GM21737 (cell line): ENCODE results near the gene GRIN3B.

Experiments used
- ATAC-seq: cut with Tn5 transposase; IDR thresholded peaks from one replicate; pipeline ENCODE4 v1.9.1; 2021; ENCODE audit warnings: mild to moderate bottlenecking, moderate library complexity; ENCODE audit not compliant: unreplicated experiment

The GRIN3B gene

DNA sequence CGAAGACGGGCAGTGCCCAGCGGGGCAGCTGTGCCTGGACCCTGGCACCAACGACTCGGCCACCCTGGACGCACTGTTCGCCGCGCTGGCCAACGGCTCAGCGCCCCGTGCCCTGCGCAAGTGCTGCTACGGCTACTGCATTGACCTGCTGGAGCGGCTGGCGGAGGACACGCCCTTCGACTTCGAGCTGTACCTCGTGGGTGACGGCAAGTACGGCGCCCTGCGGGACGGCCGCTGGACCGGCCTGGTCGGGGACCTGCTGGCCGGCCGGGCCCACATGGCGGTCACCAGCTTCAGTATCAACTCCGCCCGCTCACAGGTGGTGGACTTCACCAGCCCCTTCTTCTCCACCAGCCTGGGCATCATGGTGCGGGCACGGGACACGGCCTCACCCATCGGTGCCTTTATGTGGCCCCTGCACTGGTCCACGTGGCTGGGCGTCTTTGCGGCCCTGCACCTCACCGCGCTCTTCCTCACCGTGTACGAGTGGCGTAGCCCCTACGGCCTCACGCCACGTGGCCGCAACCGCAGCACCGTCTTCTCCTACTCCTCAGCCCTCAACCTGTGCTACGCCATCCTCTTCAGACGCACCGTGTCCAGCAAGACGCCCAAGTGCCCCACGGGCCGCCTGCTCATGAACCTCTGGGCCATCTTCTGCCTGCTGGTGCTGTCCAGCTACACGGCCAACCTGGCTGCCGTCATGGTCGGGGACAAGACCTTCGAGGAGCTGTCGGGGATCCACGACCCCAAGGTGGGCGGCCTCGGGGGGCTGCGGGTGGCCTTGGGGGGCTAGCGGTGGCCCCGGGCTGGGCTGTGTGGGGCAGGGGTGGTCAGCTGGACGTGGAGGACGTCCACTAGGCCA lies 4.8 kb downstream of the GRIN3B start:
- no peak for ATAC-seq

DNA sequence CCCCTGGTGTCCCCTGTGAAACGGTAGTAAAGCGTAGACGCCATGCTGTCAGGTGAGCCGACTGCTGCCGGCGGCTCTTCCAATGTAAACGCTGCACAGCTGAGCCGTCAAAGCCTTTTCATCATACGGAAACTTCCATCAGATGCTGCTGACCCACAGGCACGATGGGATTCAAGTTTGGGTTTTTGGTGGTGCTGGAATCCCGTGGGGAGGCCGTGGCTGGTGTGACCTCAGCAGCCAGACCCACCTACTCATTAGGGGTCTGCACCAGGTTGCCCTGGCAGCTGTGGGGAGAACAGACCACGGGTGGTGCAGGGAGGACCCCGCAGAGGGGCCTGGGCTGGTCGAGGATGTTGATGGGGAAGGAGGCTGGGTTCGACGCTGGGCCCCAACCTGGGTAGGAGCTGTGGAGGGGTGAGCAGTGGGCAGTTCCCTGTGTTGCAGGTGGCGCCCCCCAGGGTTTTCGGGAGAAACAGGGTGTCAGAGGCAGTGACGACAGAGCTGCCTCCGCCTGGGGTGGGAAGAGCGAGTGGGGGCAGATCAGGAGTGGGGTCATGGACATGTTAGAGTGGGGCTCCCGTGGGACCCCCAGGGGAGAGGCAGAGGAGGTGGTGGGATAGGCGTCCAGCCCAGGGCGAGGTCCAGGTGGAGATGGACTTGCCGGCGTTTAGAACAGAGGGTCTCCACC lies 6.6 kb downstream of the GRIN3B start:
- no peak for ATAC-seq

DNA sequence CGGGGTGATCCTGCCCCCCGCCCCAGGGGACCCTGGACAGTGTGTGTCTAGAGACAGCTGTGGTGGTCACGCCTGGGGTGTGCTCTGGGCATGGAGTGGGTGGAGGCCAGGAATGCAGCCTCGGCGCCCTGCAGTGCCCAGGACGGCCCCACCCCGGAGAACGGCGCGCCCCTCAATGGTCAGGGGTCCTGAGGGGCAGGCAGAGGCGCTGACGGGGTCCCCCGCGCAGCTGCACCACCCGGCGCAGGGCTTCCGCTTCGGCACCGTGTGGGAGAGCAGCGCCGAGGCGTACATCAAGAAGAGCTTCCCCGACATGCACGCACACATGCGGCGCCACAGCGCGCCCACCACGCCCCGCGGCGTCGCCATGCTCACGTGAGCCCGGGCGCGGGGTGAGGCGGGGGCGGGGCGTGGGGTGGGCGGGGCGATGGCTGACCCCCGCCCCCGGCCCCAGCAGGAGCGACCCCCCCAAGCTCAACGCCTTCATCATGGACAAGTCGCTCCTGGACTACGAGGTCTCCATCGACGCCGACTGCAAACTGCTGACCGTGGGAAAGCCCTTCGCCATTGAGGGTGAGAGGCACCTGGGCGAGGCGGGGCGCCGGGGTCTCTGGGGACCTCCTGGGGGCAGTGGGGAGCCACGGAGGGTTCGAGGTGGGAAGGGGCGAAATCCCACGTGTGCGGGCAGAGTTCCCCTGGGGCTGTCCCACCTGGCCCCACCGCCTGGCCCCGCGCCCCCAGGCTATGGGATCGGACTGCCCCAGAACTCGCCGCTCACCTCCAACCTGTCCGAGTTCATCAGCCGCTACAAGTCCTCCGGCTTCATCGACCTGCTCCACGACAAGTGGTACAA lies 7.4 kb downstream of the GRIN3B start:
- ATAC-seq = no peak

- ATAC-seq = no peak
Measured at GRCh38 chr19:1008268-1009040, 8.2 kb downstream of the GRIN3B start.

DNA sequence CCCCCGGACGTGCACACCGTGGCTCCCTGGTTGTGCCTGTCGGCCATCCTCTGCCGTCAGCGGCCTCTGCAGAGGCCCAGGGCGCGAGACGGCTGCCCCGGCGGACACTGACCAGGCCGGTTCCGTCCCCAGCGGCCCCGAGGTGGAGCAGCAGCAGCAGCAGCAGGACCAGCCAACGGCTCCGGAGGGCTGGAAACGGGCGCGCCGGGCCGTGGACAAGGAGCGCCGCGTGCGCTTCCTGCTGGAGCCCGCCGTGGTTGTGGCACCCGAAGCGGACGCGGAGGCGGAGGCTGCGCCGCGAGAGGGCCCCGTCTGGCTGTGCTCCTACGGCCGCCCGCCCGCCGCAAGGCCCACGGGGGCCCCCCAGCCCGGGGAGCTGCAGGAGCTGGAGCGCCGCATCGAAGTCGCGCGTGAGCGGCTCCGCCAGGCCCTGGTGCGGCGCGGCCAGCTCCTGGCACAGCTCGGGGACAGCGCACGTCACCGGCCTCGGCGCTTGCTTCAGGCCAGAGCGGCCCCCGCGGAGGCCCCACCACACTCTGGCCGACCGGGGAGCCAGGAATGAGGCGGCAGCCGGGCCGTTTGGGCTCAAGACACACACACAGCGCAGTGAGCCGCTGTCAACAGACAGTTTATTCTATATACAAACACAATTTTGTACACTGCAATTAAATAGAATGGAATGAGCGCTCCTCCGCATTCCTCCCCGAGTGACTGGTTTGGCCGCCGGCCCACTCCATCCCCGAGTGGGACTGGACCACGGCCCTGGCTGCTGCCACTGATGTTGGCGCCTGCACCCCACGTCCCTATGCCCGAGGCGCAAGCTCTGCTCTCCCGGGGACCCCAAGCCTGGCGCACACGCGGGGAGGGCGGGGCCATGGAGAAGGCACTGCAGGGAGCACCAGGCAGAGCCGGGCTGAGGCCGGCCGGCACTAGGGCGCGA lies 9.1 kb downstream of the GRIN3B start:
- ATAC-seq = no peak

DNA sequence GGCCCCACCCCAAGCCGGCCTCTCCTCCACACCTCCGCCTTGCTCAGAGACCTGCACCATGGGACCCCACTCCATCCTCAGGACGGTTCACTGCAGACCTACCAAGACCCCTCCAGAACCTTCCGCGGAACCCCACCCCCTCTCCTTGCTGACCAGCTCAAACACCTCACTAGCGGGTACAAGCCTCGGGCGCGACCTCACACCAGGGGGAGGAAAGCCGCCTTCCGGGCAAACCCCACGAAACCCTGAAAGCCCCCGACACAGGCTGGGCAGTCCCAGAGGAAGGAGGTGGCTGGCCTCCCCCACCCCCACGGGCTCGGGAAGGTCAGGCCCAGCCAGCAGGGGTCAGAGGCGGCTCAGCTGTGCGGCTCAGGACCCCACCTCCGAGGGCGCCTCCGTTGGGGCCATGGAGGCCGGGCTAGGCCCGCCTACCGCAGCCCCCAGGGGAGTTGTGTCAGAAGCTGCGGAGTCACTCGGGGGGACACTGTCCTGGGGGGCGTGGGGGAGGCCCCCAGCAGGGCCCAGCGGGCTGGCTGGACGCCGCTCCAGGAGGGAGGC lies 9.8 kb downstream of the GRIN3B start:
- no peak for ATAC-seq

DNA sequence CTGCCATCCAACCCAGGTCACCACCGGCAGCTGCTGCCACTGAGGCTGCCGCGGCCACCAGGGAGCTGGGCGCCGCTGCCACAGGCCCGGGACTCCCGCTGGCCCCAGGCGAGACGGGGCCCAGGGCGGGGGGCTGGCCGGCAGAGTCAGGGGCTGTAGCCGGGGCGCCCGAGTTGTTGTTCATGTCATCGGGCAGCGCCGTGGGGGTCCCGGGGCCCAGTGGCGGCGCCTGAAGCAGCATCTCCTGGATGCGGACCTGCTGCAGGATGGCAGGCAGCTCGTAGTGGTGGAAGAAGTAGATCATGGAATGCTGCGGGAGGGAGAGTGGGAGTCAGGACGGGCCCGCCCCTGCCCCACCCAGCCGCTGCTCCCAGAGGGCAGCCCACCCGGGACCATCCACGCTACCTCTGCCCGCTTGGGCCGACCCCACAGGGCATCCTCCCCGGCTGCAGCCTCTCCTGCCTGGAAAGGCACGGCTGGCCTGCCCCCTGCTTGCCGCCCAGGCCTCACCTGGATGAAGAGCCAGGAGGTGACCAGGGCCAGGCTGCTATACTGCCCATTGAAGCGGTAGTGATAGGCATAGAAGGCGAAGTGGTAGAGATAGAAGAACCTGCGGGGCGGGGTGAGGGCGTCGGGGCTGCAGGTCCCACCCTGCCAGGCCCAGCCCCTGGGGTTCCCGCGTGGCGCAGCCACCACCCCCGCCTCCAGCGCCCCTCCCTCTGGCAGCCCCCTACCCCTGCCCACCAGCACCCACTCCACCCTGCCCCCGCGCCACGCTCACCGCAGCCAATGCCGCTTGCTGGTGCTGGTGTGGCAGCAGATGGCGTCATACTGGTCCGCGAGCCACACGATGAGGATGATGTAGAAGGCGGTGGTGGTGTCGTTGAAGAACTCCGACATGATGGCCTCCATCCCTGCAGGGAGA lies 10.6 kb downstream of the GRIN3B start:
- no peak for ATAC-seq

- ATAC-seq = no peak
Measured at GRCh38 chr19:1011831-1012333, 11.7 kb downstream of the GRIN3B start.

- ATAC-seq = no peak
Measured at GRCh38 chr19:1012334-1012733, 12.1 kb downstream of the GRIN3B start.

DNA sequence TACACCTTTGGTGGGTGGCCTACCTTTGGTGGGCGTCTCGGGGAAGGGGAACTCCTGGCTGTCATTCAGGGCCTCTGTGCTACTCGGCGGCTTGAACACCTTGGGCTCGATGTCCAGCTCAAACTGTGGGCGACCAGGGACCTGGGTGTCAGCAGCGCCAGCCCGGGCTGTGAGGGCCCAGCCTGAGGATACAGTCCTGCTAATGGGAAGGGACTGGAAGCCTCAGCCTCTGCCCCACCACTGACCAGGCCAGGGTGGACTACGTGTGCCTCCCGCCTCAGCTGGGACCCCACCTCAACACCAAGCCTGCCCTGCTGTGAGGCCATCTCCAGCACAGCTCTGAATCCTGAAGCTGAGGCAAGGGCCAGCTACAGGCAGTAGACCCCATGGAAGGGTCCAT lies 13.0 kb downstream of the GRIN3B start:
- no peak for ATAC-seq

- no peak for ATAC-seq
Measured at GRCh38 chr19:1014161-1015060, 14.2 kb downstream of the GRIN3B start.

DNA sequence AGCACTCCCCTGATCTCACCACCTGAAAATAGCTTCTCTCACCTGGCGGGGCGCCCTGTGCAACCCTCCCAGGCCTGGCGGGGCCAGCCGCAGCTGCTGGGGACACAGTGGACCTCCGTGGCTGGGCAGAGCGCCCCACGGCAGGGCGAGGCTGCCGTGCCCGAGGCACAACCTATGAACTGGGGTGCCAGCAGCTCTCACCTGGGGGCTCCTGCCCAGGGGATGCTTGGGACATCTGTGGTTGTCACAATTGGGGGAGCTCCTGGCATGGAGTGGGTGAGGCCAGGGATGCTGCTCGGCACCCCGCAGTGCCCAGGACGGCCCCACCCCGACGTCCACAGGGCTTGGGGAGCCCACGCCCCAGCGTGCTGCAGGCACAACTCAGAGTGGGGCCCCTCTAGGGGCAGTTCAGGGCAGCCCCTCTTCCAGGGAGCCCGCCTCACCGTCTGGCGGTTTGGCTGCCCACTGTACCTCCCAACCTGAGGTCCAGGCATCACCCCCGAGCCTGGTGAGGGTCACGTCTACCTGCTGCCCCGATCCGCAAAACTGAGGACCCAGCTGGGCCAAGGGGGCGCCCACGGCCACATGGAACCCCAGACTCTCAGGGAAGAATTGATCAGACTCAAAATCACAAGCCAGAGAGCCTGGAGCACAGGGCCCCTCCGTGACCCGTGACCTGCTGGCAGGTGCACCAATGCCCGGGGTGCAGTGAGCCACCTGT lies 15.0 kb downstream of the GRIN3B start:
- ATAC-seq = no peak

DNA sequence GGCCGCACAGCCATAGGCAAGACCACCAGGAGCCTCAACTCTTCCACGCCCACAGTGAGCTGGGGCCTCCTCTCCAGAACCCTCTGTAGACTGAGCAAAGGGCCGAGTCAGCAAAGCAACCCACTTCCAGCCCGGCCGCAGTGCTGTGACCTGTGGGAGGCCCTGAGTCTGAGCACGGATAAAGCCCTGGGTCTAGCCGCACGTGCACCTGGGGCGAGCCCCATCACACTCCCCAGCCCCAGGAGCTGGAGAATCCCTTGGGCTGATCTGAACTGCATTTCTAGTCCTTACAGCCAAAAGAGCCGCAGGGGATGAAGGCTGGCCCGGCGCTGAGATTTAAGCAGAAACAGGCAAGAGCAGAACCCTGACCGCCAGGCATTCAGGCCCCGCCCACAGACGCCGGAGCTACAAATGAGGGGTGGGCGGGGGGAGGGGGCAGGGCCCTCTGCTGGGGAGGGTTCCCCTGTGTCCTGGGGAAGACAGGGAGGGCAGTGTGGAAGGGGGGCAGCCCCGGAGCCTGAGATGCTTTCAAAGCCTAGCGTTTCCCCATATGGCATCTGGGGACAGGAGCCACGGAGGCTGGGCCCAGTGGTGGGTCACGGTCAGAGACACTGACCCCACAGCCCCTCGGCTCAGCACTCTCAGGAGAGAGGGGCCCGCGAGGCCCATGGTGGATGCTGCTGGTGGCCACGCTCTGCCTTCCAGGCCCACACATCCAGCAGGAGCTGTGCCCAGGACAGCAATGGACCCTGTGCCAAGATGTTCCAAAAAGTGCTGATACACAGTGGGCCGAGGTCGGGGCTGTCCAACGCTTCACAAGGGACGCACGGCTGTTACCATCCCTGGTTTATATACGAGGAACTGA lies 15.8 kb downstream of the GRIN3B start:
- no peak for ATAC-seq

DNA sequence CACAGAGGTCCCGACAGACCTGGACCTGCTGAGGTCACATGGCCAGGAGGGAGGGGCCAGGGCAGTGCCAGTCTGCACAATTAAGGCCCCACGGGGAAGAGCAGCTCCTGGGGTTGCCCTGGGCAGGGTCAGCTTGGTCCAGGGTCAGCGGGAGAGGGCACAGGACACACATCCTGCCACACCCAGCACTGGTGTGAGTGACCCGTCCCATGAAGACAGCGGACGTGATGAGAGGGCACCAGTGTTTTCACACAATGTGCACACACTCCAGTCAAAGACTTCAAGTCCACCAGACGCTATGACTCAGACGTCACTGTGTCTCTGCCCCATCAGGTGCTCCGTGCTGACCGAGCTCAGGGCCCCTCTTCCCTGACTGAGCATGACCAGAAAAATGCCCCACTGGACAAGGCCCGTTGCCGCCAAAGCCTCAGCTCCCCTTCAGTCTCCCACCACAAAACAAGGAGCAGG lies 16.5 kb downstream of the GRIN3B start:
- ATAC-seq = no peak
